Spleen (tissue), 7 donors: ENCODE results near the gene IL21R.

Source experiments
- POLR2A ChIP-seq, 3 donors: fragments of 450-650 bp; IDR thresholded peaks; one replicate each; pipeline ENCODE4 v1.5.1; 2017; ENCODE audit warnings: antibody characterized with exemption in 3 of 3, mild to moderate bottlenecking in 1 of 3
- POLR2AphosphoS5 ChIP-seq, 3 donors: sonication (generic); formaldehyde crosslinking; IDR thresholded peaks; one replicate each; pipeline ENCODE4 v1.5.1; 2017; ENCODE audit warnings: antibody characterized with exemption in 3 of 3
- TF ChIP-seq, protein P1 (sequence below), 11 experiments: fragments of 200-600 bp in 7 of 11; fragments of 450-650 bp in 4 of 11; sonication (generic) in 4 of 11; IDR thresholded peaks in 8 of 11; conservative IDR thresholded peaks in 3 of 11; 1 replicate in 7 of 11; 2 replicates in 4 of 11; pipeline versions ENCODE4 v1.4.0 to v1.8.0; 2016 to 2021; ENCODE audit warnings: antibody characterized with exemption in 11 of 11, inconsistent platforms in 4 of 11, mild to moderate bottlenecking in 1 of 11
- donor health status: DM: no; HTN: no; CAD: no; lungs with moderate emphysema.
- donor health status: DM: no; HTN: no; CAD: no.
- donor health status: DM: no; HTN: no; CAD: no.

DNA sequence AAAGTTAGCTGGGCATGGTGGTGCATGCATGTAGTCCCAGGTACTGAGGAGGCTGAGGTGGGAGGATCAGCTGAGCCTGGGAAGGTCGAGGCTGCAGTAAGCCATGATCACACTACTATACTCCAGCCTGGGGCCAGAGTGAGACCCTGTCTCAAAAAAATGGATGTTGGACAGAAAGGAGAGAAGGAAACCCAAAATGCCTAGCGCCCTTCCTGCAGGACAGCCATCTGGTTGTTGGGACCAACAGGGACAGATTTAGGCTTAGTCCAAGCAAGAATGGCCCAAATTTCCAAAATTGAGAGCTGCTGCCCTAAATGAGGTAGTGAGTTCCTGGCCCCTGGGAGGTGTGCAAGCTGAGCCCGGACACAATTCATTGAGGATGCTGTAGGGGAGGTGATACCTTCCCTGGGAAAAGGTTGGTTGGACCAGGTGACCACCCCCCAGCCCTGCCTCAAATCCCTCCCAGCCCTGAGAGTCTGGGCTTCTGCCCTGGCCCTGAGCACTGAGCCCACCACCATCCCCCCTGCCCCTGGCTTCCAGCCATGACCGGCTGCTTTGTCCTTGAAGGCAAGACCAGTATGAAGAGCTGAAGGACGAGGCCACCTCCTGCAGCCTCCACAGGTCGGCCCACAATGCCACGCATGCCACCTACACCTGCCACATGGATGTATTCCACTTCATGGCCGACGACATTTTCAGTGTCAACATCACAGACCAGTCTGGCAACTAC is 35.1 kb downstream of the IL21R start:
- no peak for TF ChIP-seq POLR2AphosphoS5 (IDR thresholded peaks at IDR 0.05)
- TF ChIP-seq, protein P1, sequence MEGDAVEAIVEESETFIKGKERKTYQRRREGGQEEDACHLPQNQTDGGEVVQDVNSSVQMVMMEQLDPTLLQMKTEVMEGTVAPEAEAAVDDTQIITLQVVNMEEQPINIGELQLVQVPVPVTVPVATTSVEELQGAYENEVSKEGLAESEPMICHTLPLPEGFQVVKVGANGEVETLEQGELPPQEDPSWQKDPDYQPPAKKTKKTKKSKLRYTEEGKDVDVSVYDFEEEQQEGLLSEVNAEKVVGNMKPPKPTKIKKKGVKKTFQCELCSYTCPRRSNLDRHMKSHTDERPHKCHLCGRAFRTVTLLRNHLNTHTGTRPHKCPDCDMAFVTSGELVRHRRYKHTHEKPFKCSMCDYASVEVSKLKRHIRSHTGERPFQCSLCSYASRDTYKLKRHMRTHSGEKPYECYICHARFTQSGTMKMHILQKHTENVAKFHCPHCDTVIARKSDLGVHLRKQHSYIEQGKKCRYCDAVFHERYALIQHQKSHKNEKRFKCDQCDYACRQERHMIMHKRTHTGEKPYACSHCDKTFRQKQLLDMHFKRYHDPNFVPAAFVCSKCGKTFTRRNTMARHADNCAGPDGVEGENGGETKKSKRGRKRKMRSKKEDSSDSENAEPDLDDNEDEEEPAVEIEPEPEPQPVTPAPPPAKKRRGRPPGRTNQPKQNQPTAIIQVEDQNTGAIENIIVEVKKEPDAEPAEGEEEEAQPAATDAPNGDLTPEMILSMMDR (IDR thresholded peaks at IDR 0.05 in 8 of 11, conservative IDR thresholded peaks at IDR 0.05 in 3 of 11), result no peak
- TF ChIP-seq POLR2A (IDR thresholded peaks at IDR 0.05), result no peak
